AG04450 (cell line): Measurements from ENCODE around the gene LYG1. TPM values are rescaled to one million over a fixed set of nuclear protein-coding genes. Genes with fewer than 3 reads are reported as not detected.
"Not testable (repeated sequence)": the region's sequence is repeated elsewhere in the genome, so short reads cannot be mapped to it uniquely, and the experiment has no call there.

Source experiments
- CTCF ChIA-PET: fragments of 300-600, 350-600 bp; formaldehyde crosslinking; extraction: SDS; loops from one replicate; lab custom pipeline; 2022; ENCODE audit warnings: antibody characterized with exemption, inconsistent platforms; lab: Charles Lee
- POLR2A ChIA-PET: fragments of 350-600 bp; formaldehyde crosslinking; extraction: SDS; loops from one replicate; lab custom pipeline; 2021; ENCODE audit warnings: antibody characterized with exemption, inconsistent platforms; lab: Yijun Ruan, JAX
- DNase-seq: peaks from one replicate; pipeline ENCODE4 v3.0.0-alpha.2; 2011; ENCODE audit warnings: low read depth, low spot score
- H3K27ac ChIP-seq: one replicate; pipeline ENCODE4 v1.5.1; 2012; ENCODE audit warnings: low read depth, low read length, control low read depth
- H3K27me3 ChIP-seq: one replicate; pipeline ENCODE4 v1.6.0; 2012; ENCODE audit warnings: low read length; ENCODE audit not compliant: control insufficient read depth, insufficient read depth
- H3K4me3 ChIP-seq: 2 replicates; pipeline ENCODE4 v1.5.1; 2011; ENCODE audit warnings: mild to moderate bottlenecking, low read depth, low read length, control low read depth
- H3K9me3 ChIP-seq: 2 replicates; pipeline ENCODE4 v1.5.1; 2012; ENCODE audit warnings: low read length; ENCODE audit not compliant: control insufficient read depth, insufficient read depth
- polyA minus RNA-seq: library from RNA; depleted of rRNA, polyadenylated mRNA; stranded (reverse); fragments of >200 nt; gene quantifications from 2 replicates; pipeline ENCODE4 v1.2.3, GENCODE V29; 2011; rRNA and poly(A)+ RNA removed
- polyA plus RNA-seq: library from polyadenylated mRNA; depleted of rRNA; stranded (reverse); fragments of >200 nt; gene quantifications from 2 replicates; pipeline ENCODE4 v1.2.3, GENCODE V29; 2011; rRNA removed
- TF ChIP-seq, protein P1 (sequence below): IDR thresholded peaks from 2 replicates; pipeline ENCODE4 v1.5.1; 2011; ENCODE audit warnings: low read depth, low read length, control low read depth, inconsistent platforms

Gene LYG1
- 0.52 and 0.86 TPM in 2 replicates for polyA plus RNA-seq
- polyA minus RNA-seq: 0.35 TPM in 1 of 2 replicates, not detected in the other

DNA sequence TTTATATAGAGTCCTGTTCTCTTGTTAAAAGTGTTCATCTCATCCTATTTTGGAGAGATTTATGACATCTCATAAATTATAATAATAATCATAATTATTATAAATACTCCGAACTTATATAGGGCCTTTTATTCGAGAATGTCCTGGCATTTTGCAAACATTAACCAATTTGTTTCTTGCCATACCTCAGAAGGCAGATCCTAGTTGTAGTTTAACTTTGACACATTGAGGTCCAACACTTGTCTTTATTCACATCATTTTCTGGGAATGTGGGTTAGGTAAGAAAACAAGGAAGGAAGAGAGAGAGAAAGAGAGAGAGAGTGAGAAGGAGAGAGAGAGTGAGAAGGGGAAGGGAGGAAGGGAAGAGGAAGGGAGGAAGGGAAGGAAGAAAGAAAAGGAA lies at the start of gene LYG1:
Gene LYG1, minus strand, starts transcription at position 101 of the 400 bp plus-strand sequence. CDS start 5,527 bp downstream, outside the sequence.
- CTCF ChIA-PET, H3K9me3 ChIP-seq, POLR2A ChIA-PET, DNase-seq, H3K4me3 ChIP-seq, H3K27ac ChIP-seq, H3K27me3 ChIP-seq: not testable (repeated sequence)

DNA sequence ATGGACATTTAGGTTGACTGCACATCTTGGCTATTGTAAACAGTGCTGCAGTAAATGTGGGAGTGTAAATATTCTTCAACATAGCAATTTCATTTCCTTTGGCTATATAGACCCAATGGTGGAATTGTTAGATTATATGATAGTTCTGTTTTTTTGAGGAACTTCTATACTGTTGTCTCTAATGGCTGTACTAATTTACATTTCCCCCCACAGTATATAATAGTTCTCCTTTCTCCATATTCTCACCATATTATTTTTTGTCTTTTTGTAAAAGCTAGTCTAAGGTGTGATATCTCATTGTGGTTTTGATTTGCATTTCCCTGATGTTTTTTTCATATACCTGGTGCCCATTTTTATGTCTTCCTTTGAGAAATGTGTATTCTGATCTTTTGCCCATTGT lies 49.2 kb upstream of the LYG1 start:
- Histone ChIP-seq H3K27me3 (no peaks in the 10 kb centered on the region), H3K27ac (no peak overlapping the region), H3K9me3 (no peaks in the 10 kb centered on the region), H3K4me3 (no peak overlapping the region)
- CTCF ChIA-PET: no interaction called here
- TF ChIP-seq, protein P1, sequence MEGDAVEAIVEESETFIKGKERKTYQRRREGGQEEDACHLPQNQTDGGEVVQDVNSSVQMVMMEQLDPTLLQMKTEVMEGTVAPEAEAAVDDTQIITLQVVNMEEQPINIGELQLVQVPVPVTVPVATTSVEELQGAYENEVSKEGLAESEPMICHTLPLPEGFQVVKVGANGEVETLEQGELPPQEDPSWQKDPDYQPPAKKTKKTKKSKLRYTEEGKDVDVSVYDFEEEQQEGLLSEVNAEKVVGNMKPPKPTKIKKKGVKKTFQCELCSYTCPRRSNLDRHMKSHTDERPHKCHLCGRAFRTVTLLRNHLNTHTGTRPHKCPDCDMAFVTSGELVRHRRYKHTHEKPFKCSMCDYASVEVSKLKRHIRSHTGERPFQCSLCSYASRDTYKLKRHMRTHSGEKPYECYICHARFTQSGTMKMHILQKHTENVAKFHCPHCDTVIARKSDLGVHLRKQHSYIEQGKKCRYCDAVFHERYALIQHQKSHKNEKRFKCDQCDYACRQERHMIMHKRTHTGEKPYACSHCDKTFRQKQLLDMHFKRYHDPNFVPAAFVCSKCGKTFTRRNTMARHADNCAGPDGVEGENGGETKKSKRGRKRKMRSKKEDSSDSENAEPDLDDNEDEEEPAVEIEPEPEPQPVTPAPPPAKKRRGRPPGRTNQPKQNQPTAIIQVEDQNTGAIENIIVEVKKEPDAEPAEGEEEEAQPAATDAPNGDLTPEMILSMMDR: no peak
- POLR2A ChIA-PET: no interaction called here
- no peak for DNase-seq

DNA sequence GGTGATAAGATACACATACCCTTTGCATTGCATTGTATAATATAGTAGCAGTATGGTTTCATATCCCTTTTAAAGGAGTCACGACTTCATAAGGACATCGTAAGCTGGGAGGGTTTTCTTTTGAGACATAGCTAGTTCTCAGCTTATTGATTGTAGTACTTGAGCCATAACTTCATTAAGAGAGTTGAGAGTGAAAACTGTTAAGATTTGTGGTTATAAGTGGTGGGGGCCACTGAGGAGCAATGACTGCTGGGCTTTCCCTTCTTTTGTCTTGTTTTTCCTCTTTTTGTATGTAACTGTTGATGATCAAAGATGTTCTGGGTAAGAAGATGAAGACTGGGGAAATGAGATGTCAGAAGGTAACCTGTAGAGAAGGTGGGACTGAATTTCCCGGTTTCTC lies 47.2 kb upstream of the LYG1 start:
- Histone ChIP-seq H3K27me3 (no peaks in the 10 kb centered on the region), H3K9me3 (no peaks in the 10 kb centered on the region), H3K4me3 (no peak overlapping the region), H3K27ac (no peak overlapping the region)
- ChIA-PET POLR2A (interaction anchor here (2.0 kb wide), 1 partner anchor 11 kb away, joined by 5 read pairs; the partner anchor contains the start of gene EIF5B), CTCF (interaction anchor here (2.1 kb wide), 1 partner anchor 11 kb away, joined by 12 read pairs; the partner anchor contains the start of gene EIF5B)
- no peak for DNase-seq
- TF ChIP-seq, protein P1: no peak

DNA sequence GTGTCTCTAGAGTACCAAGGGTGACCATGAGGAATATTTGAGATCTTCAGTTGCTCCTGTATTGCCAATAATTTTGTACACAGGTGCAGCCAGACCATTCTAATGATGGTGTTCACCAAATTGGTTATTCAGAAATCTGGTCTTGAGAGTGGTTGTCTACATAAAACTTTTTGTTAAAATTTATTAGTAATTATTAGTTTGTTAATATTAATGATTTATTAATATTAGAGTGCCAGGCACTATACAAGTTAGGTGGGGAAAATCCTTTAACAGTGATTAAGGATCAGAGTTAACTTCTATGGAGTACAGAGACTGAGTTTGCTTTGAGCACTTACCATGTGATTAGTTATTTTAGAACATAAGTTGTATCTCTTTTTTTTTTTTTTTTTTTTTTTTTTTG lies 45.2 kb upstream of the LYG1 start:
- TF ChIP-seq, protein P1: no peak
- H3K27me3 ChIP-seq: no peaks in the 10 kb centered on the region
- H3K9me3 ChIP-seq: no peaks in the 10 kb centered on the region
- no peak overlapping the region for H3K27ac ChIP-seq
- no peak overlapping the region for H3K4me3 ChIP-seq
- no peak for DNase-seq
- CTCF ChIA-PET: interaction anchor here (1.3 kb wide), 1 partner anchor 9 kb away, joined by 5 read pairs; the partner anchor contains the start of genes EIF5B and TXNDC9
- POLR2A ChIA-PET: no interaction called here

DNA sequence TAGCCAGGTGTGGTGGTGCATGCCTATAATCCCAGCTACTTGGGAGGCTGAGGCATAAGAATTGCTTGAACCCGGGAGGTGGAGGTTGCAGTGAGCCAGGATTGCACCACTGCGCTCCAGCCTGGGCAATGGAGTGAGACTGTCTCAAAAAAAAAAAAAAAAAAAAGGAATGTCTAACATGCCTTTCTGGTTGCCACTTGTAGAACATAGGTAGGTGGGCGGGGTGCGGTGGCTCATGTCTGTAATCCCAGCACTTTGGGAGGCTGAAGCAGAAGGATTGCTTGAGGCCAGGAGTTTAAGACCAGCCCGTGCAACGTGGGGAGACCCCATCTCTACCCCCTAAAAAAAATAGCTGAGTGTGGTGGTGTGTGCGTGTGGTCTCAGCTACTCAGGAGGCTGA lies 44.4 kb upstream of the LYG1 start:
- H3K4me3 ChIP-seq, H3K27me3 ChIP-seq, POLR2A ChIA-PET, H3K27ac ChIP-seq, H3K9me3 ChIP-seq, DNase-seq: not testable (repeated sequence)
- CTCF ChIA-PET: interaction anchor here (1.3 kb wide), 1 partner anchor 9 kb away, joined by 5 read pairs; the partner anchor contains the start of genes EIF5B and TXNDC9

DNA sequence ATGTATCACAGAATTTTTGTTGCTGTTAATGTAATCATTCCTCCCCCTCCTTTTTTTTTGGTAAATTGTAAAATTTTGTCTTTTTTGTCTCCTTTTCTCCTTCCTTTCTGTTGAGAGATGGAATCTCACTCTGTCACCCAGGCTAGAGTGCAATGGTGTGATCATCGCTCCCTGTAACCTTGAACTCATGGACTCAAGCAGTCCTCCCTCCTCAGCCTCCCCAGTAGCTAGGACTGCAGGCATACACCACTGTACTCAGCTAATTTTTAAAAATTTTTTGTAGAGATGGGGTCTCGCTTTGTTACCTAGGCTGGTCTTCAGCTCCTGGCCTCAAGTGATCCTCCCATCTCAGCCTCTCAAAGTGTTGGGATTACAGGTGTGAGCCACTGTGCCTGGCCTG lies 41.5 kb upstream of the LYG1 start:
- Histone ChIP-seq H3K27me3 (no peaks in the 10 kb centered on the region), H3K27ac (no peak overlapping the region), H3K9me3 (no peaks in the 10 kb centered on the region; the same call in 1 of the 2 replicates), H3K4me3 (no peak overlapping the region)
- ChIA-PET CTCF (no interaction called here), POLR2A (no interaction called here)
- TF ChIP-seq, protein P1: no peak
- DNase-seq: no peak
